ENCODE measurements around the gene CCNH. TPM values are rescaled to one million over a fixed set of nuclear protein-coding genes. Genes with fewer than 3 reads are reported as not detected.

CCNH gene
- total RNA-seq, 1 donor from 2014 or later = 33.9 TPM

- Mint-ChIP-seq H3K9me3 (ENCODE audit: unreplicated experiment) (no peaks in the 10 kb centered on the region), H3K4me1 (ENCODE audit: unreplicated experiment) (no peaks in the 10 kb centered on the region), H3K27me3 (ENCODE audit: unreplicated experiment) (no peaks in the 10 kb centered on the region), H3K27ac (ENCODE audit: unreplicated experiment) (no peak overlapping the region), H3K36me3 (ENCODE audit: low read depth, unreplicated experiment) (no peaks in the 10 kb centered on the region), H3K4me3 (ENCODE audit: unreplicated experiment) (no peak overlapping the region)
- TF ChIP-seq, protein P1, sequence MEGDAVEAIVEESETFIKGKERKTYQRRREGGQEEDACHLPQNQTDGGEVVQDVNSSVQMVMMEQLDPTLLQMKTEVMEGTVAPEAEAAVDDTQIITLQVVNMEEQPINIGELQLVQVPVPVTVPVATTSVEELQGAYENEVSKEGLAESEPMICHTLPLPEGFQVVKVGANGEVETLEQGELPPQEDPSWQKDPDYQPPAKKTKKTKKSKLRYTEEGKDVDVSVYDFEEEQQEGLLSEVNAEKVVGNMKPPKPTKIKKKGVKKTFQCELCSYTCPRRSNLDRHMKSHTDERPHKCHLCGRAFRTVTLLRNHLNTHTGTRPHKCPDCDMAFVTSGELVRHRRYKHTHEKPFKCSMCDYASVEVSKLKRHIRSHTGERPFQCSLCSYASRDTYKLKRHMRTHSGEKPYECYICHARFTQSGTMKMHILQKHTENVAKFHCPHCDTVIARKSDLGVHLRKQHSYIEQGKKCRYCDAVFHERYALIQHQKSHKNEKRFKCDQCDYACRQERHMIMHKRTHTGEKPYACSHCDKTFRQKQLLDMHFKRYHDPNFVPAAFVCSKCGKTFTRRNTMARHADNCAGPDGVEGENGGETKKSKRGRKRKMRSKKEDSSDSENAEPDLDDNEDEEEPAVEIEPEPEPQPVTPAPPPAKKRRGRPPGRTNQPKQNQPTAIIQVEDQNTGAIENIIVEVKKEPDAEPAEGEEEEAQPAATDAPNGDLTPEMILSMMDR (IDR thresholded peaks at IDR 0.05; ENCODE audit: unreplicated experiment) = no peak
- DNase-seq (ENCODE audit: low spot score) = no peak
Observed at GRCh38 chr5:87369431-87369830, 43.3 kb downstream of the CCNH start.

- Mint-ChIP-seq H3K27ac (ENCODE audit: unreplicated experiment) (peak overlapping the region; percentile 55), H3K36me3 (ENCODE audit: low read depth, unreplicated experiment) (no peaks in the 10 kb centered on the region), H3K4me3 (ENCODE audit: unreplicated experiment) (no peak overlapping the region)
Observed at GRCh38 chr5:87368601-87369000, 44.1 kb downstream of the CCNH start.

DNA sequence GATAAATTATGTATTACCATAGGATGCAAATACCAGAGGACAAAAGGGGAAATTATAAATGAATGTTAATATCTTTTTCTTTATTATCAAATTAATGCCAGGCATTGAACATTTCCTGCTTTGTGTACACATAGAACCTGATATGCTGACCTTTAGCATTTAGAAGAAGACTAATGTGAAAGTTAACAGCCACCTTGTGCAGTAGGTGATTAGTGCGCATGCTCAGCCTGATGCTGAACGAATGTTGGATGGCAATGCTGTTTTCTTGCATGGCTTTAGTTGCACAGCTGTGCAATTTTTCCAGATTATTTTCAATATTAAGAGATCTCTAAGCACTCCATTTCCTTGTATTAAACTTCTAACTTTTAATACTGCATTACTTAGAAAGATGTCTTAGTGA is 45.5 kb downstream of the CCNH start:
- no peak for DNase-seq (ENCODE audit: low spot score)
- Mint-ChIP-seq H3K9me3 (ENCODE audit: unreplicated experiment) (no peaks in the 10 kb centered on the region), H3K4me1 (ENCODE audit: unreplicated experiment) (no peaks in the 10 kb centered on the region), H3K36me3 (ENCODE audit: low read depth, unreplicated experiment) (no peaks in the 10 kb centered on the region), H3K27ac (ENCODE audit: unreplicated experiment) (no peak overlapping the region), H3K27me3 (ENCODE audit: unreplicated experiment) (no peaks in the 10 kb centered on the region), H3K4me3 (ENCODE audit: unreplicated experiment) (no peak overlapping the region)
- TF ChIP-seq, protein P1 (IDR thresholded peaks at IDR 0.05; ENCODE audit: unreplicated experiment) = no peak

More at GRCh38 chr5:87368601-87369000, 44.1 kb downstream of the CCNH start:
- H3K4me1 Mint-ChIP-seq (ENCODE audit: unreplicated experiment) = no peaks in the 10 kb centered on the region
- no peaks in the 10 kb centered on the region for H3K9me3 Mint-ChIP-seq (ENCODE audit: unreplicated experiment)
- TF ChIP-seq, protein P1 (IDR thresholded peaks at IDR 0.05; ENCODE audit: unreplicated experiment) = no peak
- no peak for DNase-seq (ENCODE audit: low spot score)
- H3K27me3 Mint-ChIP-seq (ENCODE audit: unreplicated experiment) = no peaks in the 10 kb centered on the region

DNA sequence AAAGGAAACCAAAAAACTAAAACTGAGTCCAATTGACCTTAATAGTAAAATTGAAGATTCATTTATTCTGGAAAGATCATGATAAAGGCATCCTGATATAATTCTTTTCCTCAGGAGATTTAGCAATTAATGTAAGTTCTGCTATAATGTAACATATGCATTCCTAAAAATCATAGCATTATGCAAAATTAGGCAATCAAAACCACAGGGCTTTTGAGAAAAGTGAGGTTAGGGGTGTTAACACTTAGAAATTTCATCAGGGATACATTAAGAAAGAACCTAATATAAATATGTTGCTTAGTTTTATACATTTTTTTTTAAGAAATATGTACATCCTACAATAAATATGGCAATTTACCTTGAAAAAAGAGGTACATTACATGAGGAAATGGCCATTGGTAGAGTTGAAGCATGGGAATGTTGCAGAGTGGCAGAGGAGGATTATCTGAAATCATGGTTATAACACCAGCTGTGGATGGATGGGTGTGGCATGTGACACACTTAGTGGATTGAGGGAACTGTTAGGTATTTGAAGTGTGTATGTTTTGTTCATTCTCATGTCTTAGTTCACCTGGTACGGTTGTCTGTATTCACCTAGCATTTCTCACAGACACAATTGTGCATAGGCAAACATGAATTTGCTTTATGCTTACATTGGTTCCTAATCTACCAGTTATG is 51.1 kb downstream of the CCNH start:
- H3K9me3 Mint-ChIP-seq (ENCODE audit: unreplicated experiment) = no peaks in the 10 kb centered on the region
- no peak overlapping the region for H3K4me3 Mint-ChIP-seq (ENCODE audit: unreplicated experiment)
- TF ChIP-seq, protein P1 (IDR thresholded peaks at IDR 0.05; ENCODE audit: unreplicated experiment) = no peak
- H3K36me3 Mint-ChIP-seq (ENCODE audit: low read depth, unreplicated experiment) = peaks cover 11% of the 10 kb centered on the region
- no peak for DNase-seq (ENCODE audit: low spot score)
- H3K27me3 Mint-ChIP-seq (ENCODE audit: unreplicated experiment) = peaks cover 1% of the 10 kb centered on the region
- no peaks in the 10 kb centered on the region for H3K4me1 Mint-ChIP-seq (ENCODE audit: unreplicated experiment)
- no peak overlapping the region for H3K27ac Mint-ChIP-seq (ENCODE audit: unreplicated experiment)

DNA sequence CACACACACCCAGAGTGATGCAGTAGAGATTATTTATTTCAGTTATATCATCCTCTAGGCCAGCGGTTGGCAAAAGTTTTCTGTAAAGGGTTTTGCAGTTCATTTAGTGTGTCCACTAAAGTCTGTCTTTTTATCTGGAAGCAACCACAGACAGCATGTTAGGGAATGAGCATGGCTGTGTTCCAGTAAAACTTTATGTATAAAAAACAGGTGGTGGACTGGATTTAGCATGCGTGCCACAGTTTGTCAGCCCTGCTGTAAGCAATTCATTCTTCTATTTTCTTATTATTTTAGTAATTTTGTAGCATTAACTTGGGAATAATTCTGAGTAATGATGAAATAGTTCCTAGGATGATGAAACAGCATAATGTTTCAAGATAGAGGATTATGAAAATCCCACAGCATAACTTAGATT is 51.7 kb downstream of the CCNH start:
- H3K36me3 Mint-ChIP-seq (ENCODE audit: low read depth, unreplicated experiment) = peaks cover 13% of the 10 kb centered on the region
- H3K4me3 Mint-ChIP-seq (ENCODE audit: unreplicated experiment) = no peak overlapping the region
- TF ChIP-seq, protein P1 (IDR thresholded peaks at IDR 0.05; ENCODE audit: unreplicated experiment) = no peak
- H3K9me3 Mint-ChIP-seq (ENCODE audit: unreplicated experiment) = no peaks in the 10 kb centered on the region
- peaks cover 1% of the 10 kb centered on the region for H3K27me3 Mint-ChIP-seq (ENCODE audit: unreplicated experiment)
- no peak for DNase-seq (ENCODE audit: low spot score)
- peak overlapping the region; percentile 5 for H3K27ac Mint-ChIP-seq (ENCODE audit: unreplicated experiment)
- no peaks in the 10 kb centered on the region for H3K4me1 Mint-ChIP-seq (ENCODE audit: unreplicated experiment)
